Uterus (tissue), 2 donors: ENCODE data around the gene CDC42EP5.

ENCODE experiments used
- POLR2A ChIP-seq, 2 donors: fragments of 450-650 bp; IDR thresholded peaks; one replicate each; pipeline ENCODE4 v1.6.1; 2016; ENCODE audit warnings: antibody characterized with exemption in 2 of 2, mild to moderate bottlenecking in 1 of 2, moderate library complexity in 1 of 2
- TF ChIP-seq, protein P1 (sequence below), 4 experiments: fragments of 200-600 bp in 2 of 4; fragments of 450-650 bp in 2 of 4; sonication (generic) in 2 of 4; IDR thresholded peaks; one replicate each; pipeline ENCODE4 v1.5.1; 2016 to 2019; ENCODE audit warnings: antibody characterized with exemption in 4 of 4, mild to moderate bottlenecking in 2 of 4, moderate library complexity in 1 of 4

DNA sequence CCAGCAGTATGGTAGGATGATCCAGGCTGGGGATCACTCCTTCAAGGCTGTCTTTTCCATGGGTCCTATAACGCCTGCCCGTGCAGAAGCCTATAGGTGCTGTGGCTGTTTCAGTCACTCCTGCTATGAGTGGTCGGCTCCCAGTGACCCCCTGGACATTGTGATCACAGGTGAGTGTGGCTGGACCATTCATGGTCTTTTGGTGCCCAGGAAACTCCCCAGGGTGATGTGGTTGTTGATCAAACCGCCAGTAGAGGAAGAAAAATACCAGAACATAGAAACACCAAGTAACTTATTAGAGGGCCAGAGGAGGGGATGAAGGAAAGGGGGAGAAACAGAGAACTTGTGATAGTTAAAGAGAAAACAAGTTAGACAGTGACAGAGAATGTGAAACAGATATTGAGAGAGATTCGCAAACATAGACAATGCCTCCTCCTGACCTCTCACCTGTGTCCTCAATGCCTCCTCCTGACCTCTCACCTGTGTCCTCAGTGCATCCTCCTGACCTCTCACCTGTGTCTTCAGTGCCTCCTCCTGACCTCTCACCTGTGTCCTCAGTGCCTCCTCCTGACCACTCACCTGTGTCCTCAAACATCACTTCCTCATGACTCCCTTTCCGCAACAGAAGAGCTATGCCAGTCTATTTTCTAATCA is 48.9 kb upstream of the CDC42EP5 start:
- TF ChIP-seq, protein P1, sequence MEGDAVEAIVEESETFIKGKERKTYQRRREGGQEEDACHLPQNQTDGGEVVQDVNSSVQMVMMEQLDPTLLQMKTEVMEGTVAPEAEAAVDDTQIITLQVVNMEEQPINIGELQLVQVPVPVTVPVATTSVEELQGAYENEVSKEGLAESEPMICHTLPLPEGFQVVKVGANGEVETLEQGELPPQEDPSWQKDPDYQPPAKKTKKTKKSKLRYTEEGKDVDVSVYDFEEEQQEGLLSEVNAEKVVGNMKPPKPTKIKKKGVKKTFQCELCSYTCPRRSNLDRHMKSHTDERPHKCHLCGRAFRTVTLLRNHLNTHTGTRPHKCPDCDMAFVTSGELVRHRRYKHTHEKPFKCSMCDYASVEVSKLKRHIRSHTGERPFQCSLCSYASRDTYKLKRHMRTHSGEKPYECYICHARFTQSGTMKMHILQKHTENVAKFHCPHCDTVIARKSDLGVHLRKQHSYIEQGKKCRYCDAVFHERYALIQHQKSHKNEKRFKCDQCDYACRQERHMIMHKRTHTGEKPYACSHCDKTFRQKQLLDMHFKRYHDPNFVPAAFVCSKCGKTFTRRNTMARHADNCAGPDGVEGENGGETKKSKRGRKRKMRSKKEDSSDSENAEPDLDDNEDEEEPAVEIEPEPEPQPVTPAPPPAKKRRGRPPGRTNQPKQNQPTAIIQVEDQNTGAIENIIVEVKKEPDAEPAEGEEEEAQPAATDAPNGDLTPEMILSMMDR (IDR thresholded peaks at IDR 0.05): no peak
- no peak for TF ChIP-seq POLR2A (IDR thresholded peaks at IDR 0.05)
